Esophagus squamous epithelium (tissue), 4 donors: ENCODE measurements around the gene ESPL1.

ENCODE experiments used
- CTCF ChIP-seq, 6 experiments: fragments of 450-650 bp in 4 of 6; fragments of 200-600 bp in 2 of 6; sonication (generic) in 2 of 6; IDR thresholded peaks; one replicate each; pipeline ENCODE4 v1.5.1; 2016 to 2019; ENCODE audit warnings: antibody characterized with exemption in 6 of 6, mild to moderate bottlenecking in 4 of 6, moderate library complexity in 4 of 6
- POLR2A ChIP-seq, 4 donors: fragments of 450-650 bp; IDR thresholded peaks; one replicate each; pipeline ENCODE4 v1.6.1; 2017; ENCODE audit warnings: antibody characterized with exemption in 4 of 4, mild to moderate bottlenecking in 4 of 4, moderate library complexity in 3 of 4

GRCh38 chr12:53299101-53299453 is 31.0 kb downstream of the ESPL1 start:
- TF ChIP-seq CTCF (IDR thresholded peaks at IDR 0.05) (no peak), POLR2A (IDR thresholded peaks at IDR 0.05) (no peak)
